Mucosa of rectum (tissue), 2 donors: ENCODE measurements around the gene SYNE2.
A peak's percentile ranks its signal among the peaks of the same experiment; 100 is the strongest.
"Not testable (repeated sequence)": the region's sequence is repeated elsewhere in the genome, so short reads cannot be mapped to it uniquely, and the experiment has no call there.

ENCODE experiments used
- H3K27ac ChIP-seq, 2 donors: one replicate each; pipeline ENCODE4 v1.7.0; 2013; ENCODE audit warnings: inconsistent platforms in 2 of 2, low read depth in 2 of 2, low read length in 2 of 2
- H3K27me3 ChIP-seq, 2 donors: one replicate each; pipeline ENCODE4 v1.7.0; 2013; ENCODE audit warnings: low read length in 2 of 2; ENCODE audit not compliant: control insufficient read depth in 2 of 2, insufficient read depth in 2 of 2
- H3K36me3 ChIP-seq, 2 donors: one replicate each; pipeline ENCODE4 v1.7.0; 2013; ENCODE audit warnings: low read length in 2 of 2; ENCODE audit not compliant: control insufficient read depth in 2 of 2, insufficient read depth in 2 of 2
- H3K4me1 ChIP-seq, 2 donors: one replicate each; pipeline ENCODE4 v1.7.0; 2013; ENCODE audit warnings: low read length in 2 of 2, mild to moderate bottlenecking in 1 of 2; ENCODE audit not compliant: control insufficient read depth in 2 of 2, insufficient read depth in 2 of 2
- H3K4me3 ChIP-seq, 2 donors: one replicate each; pipeline ENCODE4 v1.7.0; 2013; ENCODE audit warnings: low read length in 2 of 2
- H3K9ac ChIP-seq, 2 donors: one replicate each; pipeline ENCODE4 v1.7.0; 2013; ENCODE audit warnings: low read length in 2 of 2, low read depth in 1 of 2, mild to moderate bottlenecking in 1 of 2
- H3K9me3 ChIP-seq, 2 donors: one replicate each; pipeline ENCODE4 v1.7.0; 2013; ENCODE audit warnings: low read length in 2 of 2; ENCODE audit not compliant: control insufficient read depth in 2 of 2
- donor health status: healthy.
- donor health status: Normal muscosa, but diverticular disease.

SYNE2 gene, protein sequence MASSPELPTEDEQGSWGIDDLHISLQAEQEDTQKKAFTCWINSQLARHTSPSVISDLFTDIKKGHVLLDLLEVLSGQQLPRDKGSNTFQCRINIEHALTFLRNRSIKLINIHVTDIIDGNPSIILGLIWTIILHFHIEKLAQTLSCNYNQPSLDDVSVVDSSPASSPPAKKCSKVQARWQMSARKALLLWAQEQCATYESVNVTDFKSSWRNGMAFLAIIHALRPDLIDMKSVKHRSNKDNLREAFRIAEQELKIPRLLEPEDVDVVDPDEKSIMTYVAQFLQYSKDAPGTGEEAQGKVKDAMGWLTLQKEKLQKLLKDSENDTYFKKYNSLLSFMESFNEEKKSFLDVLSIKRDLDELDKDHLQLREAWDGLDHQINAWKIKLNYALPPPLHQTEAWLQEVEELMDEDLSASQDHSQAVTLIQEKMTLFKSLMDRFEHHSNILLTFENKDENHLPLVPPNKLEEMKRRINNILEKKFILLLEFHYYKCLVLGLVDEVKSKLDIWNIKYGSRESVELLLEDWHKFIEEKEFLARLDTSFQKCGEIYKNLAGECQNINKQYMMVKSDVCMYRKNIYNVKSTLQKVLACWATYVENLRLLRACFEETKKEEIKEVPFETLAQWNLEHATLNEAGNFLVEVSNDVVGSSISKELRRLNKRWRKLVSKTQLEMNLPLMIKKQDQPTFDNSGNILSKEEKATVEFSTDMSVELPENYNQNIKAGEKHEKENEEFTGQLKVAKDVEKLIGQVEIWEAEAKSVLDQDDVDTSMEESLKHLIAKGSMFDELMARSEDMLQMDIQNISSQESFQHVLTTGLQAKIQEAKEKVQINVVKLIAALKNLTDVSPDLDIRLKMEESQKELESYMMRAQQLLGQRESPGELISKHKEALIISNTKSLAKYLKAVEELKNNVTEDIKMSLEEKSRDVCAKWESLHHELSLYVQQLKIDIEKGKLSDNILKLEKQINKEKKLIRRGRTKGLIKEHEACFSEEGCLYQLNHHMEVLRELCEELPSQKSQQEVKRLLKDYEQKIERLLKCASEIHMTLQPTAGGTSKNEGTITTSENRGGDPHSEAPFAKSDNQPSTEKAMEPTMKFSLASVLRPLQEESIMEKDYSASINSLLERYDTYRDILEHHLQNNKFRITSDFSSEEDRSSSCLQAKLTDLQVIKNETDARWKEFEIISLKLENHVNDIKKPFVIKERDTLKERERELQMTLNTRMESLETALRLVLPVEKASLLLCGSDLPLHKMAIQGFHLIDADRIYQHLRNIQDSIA (N-terminal part only)

DNA sequence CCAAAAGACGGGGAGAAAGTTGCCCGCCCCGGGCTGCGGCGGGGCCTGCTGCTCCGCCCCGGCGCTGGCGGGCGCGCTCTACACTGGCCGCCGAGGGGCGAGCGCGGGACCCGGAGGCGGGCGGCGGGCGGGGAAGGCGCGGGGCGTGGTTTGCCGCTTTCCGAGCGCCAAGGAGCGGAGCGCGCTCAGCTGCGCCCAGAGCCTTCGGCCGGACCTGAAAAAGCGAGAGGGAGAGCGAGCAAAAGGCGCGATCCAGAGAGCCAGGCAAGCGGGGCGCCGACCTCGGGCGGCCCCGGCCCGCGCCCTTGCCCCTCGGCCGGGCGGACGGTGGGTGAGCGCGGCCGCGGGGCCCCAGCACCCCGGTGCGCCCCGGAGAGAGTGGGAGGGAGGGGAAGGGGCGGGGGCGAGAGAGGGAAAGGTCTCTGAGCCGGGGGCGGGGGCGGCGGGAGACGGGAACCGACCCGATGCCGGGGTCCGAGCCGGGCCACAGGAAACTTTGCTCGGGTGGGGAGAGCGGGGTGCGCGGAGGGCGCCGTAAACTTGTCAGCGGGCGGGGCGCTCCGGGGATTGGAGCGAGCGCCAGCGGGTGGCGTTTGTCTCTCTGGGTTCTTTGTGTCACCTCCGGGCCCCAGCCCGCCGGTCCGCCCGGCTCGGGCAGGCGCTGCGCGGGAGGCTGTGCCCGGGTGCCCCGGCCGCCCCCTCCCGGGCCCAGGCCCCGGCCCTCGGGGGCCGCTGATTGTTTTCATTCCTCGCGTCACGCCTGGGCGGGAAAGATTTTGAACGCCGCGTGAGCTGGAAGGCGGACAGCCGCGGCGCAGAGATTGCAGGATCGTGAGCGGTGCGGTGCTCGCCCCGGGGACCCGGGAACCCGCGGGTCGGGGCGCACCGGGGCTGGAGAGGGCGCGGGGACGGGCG, at the start of gene SYNE2:
Gene SYNE2, plus strand, starts transcription at position 188 of the 915 bp plus-strand sequence. CDS start 56,145 bp downstream, outside the sequence.
- H3K36me3 ChIP-seq, result no peaks in the 10 kb centered on the region
- no peaks in the 10 kb centered on the region for H3K9me3 ChIP-seq
- peak within 1 kb of the TSS; percentile 83 to 87 for H3K4me3 ChIP-seq
- H3K27me3 ChIP-seq, result no peaks in the 10 kb centered on the region
- H3K9ac ChIP-seq, result peak within 1 kb of the TSS; percentile 74 to 79
- H3K27ac ChIP-seq, result peak within 1 kb of the TSS; percentile 85 to 87
- peaks cover 12 to 17% of the 10 kb centered on the region in 2 donors for H3K4me1 ChIP-seq

DNA sequence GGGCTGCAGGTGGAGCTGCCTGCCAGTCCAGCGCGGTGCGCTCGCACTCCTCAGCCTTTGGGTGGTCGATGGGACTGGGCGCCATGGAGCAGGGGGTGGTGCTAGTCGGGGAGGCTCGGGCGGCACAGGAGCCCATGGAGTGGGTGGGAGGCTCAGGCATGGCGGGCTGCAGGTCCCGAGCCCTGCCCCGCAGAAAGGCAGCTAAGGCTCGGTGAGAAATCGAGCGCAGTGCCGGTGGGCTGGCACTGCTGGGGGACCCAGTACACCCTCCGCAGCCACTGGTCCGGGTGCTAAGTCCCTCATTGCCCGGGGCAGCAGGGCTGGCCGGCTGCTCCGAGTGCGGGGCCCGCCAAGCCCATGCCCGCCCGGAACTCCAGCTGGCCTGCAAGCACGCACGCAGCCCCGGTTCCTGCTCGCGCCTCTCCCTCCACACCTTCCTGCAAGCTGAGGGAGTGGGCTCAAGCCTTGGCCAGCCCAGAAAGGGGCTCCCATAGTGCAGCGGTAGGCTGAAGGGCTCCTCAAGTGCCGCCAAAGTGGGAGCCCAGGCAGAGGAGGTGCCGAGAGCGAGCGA, 49.5 kb upstream of the SYNE2 start:
- not testable (repeated sequence) for H3K4me1 ChIP-seq, H3K27me3 ChIP-seq, H3K36me3 ChIP-seq, H3K4me3 ChIP-seq, H3K9ac ChIP-seq, H3K9me3 ChIP-seq, H3K27ac ChIP-seq

DNA sequence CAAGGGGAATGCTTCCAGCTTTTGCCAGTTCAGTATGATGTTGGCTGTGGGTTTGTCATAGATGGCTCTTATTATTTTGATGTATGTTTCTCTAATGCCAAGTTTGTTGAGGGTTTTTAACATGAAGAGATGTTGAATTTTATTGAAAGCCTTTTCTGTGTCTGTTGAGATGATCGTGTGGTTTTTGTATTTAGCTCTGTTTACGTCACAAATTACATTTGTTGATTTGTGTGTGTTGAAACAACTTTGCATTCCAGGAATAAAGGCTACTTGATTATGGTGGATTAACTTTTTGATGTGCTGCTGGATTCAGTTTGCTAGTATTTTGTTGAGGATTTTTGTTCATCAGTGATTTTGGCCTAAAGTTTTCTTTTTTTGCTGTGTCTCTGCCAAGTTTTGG, 46.7 kb upstream of the SYNE2 start:
- H3K27ac ChIP-seq, H3K36me3 ChIP-seq, H3K4me3 ChIP-seq, H3K9me3 ChIP-seq, H3K4me1 ChIP-seq, H3K9ac ChIP-seq, H3K27me3 ChIP-seq: not testable (repeated sequence)

DNA sequence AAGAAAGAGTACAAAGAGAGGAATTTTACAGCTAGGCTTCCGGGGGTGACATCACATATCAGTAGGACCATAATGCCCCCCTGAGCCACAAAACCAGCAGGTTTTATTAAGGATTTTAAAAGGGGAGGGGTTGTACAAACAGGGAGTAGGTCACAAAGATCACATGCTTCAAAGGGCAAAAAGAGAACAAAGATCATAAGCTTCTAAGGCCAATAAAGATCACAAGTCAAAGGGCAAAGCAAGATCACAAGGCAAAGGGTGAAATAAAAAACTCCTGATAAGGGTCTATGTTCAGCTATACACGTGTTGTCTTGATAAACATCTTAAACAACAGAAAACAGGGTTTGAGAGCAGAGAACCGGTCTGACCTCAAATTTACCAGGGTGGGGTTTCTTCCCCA, 41.1 kb upstream of the SYNE2 start:
- not testable (repeated sequence) for H3K36me3 ChIP-seq, H3K27me3 ChIP-seq, H3K4me1 ChIP-seq, H3K27ac ChIP-seq, H3K9me3 ChIP-seq, H3K9ac ChIP-seq, H3K4me3 ChIP-seq

DNA sequence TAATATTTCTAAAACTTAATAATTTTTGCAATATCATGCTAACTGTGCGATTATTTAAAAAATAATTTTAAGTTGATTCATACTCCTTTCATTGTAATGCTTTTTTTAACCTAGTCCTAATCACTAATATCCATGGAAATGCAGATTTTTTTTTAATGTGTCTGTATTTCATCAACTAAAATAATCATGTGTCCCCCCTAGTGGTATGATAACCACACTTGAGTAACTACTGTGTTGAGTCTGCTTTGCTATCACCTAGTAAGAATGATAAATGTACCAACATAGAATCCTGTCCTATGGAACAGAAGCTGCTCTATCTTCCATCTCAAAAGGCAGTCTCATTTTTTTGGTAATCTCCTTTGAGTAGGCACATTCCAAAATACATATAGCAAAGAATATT, 19.1 kb upstream of the SYNE2 start:
- H3K9ac ChIP-seq, result no peak overlapping the region
- no peaks in the 10 kb centered on the region for H3K27me3 ChIP-seq
- no peaks in the 10 kb centered on the region for H3K9me3 ChIP-seq
- H3K27ac ChIP-seq, result no peak overlapping the region
- no peaks in the 10 kb centered on the region for H3K4me1 ChIP-seq
- no peaks in the 10 kb centered on the region for H3K36me3 ChIP-seq
- H3K4me3 ChIP-seq, result no peak overlapping the region

DNA sequence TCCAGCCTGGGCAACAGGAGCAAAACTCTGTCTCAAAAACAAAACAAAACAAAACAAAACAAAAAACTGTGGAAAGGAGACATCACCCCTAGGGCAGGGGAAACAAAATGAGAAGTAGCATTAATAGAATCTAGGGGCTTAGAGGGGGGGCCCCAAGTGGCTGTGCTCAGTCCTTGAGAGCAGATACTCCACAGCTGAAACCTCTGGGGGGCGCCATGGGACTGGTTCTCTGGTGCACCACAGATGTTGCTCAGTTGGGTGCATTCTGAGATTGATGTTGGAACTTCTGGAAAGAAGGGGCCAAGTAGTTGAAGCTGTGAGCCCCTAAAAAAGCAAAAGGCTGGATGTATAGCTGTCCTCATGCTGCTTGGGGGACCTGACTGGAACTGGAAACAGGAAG, 11.8 kb upstream of the SYNE2 start:
- no peak overlapping the region for H3K9ac ChIP-seq
- no peak overlapping the region for H3K27ac ChIP-seq
- H3K4me3 ChIP-seq, result no peak overlapping the region
- no peaks in the 10 kb centered on the region for H3K36me3 ChIP-seq
- H3K4me1 ChIP-seq, result no peaks in the 10 kb centered on the region
- no peaks in the 10 kb centered on the region for H3K9me3 ChIP-seq
- H3K27me3 ChIP-seq, result no peaks in the 10 kb centered on the region

DNA sequence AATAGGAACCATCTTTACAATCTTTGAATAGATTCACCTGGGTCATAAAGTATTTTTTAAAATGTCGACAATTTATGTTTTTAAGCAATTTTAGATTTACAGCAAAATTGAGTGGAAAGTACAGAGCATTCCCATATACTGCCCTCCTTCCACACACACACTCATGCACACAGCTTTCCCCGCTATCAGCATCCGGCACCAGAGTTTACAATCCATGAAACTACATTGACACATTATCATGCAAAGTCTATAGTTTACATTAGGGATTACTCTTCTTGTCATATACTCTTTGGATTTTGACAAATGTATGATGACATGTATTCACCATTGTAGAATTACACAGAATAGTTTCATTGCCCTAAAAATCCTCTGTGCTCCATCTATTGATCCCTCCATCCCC, 9.0 kb upstream of the SYNE2 start:
- Histone ChIP-seq H3K36me3 (no peaks in the 10 kb centered on the region), H3K4me3 (no peak overlapping the region), H3K27me3 (no peaks in the 10 kb centered on the region), H3K27ac (no peak overlapping the region), H3K9me3 (no peaks in the 10 kb centered on the region), H3K9ac (no peak overlapping the region), H3K4me1 (no peaks in the 10 kb centered on the region)

DNA sequence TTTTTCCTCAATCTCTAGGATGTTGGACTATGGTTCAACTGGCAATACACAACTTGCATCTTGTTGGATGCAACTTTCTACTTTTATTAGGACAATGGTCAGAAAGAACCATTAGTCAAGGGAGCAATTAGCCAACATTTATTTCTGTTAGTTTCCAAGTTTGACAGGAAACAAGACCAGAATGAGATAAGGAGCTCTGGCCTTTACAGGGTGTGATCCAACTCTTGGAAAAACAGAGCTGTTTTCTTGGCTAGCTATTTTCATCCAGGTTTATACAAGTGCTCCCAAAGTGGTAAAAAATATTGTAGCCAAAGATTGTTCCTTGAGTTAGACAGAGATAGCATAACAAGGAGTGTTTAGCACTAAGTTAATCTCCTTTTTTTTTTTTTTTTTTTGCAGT, 3.9 kb upstream of the SYNE2 start:
- no peak overlapping the region for H3K4me3 ChIP-seq
- H3K27me3 ChIP-seq, result no peaks in the 10 kb centered on the region
- H3K4me1 ChIP-seq, result peaks cover 4 to 5% of the 10 kb centered on the region in 2 donors
- no peaks in the 10 kb centered on the region for H3K36me3 ChIP-seq
- H3K9ac ChIP-seq, result no peak overlapping the region
- H3K27ac ChIP-seq, result no peak overlapping the region
- no peaks in the 10 kb centered on the region for H3K9me3 ChIP-seq

DNA sequence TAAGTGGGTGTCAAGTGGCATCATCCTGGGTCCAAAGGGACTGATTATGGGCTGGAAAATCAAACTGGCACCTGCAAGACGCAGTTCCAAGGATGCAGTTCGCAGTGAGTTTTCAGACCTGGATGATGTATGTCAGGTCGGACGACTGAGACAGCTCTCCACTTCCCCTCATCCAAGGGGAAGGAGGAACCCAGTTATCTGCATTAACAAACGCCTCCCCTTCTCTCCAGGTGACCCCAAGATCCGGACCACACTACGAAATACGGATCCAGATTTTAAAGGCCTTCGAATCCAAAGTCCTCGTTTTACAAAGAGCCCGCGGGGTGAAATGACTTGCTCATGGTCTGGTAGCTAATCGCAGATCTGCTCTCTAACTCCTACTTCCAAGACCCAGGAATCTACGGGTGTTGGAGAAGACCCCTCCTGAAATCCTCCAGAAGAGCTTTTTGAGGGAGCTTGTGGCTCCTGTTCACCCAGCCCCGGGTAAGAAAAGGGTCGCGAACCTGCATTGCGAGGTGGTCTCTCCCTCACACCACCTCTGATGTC, 460 bp upstream of the SYNE2 start:
- H3K9ac ChIP-seq, result peak overlapping the region; percentile 74 to 79
- H3K36me3 ChIP-seq, result no peaks in the 10 kb centered on the region
- H3K4me1 ChIP-seq, result peaks cover 12 to 17% of the 10 kb centered on the region in 2 donors
- no peaks in the 10 kb centered on the region for H3K27me3 ChIP-seq
- no peaks in the 10 kb centered on the region for H3K9me3 ChIP-seq
- H3K27ac ChIP-seq, result peak overlapping the region; percentile 61 to 87
- peak overlapping the region; percentile 83 to 87 for H3K4me3 ChIP-seq
